GM12878 (cell line): Measurements from ENCODE around the gene CDC16. TPM values are rescaled to one million over a fixed set of nuclear protein-coding genes. Genes with fewer than 3 reads are reported as not detected.

Source experiments
- ATF2 ChIP-seq: IDR thresholded peaks from 2 replicates; pipeline ENCODE4 v1.6.1; 2012; ENCODE audit warnings: low read length, inconsistent platforms
- ATF7 ChIP-seq: fragments of 450-650 bp; IDR thresholded peaks from 2 replicates; pipeline ENCODE4 v1.6.1; 2016; ENCODE audit warnings: low read depth, mild to moderate bottlenecking
- BACH1 ChIP-seq: fragments of 450-650 bp; IDR thresholded peaks from 2 replicates; pipeline ENCODE4 v1.6.1; 2017; ENCODE audit warnings: mild to moderate bottlenecking, borderline replicate concordance
- BCL3 ChIP-seq: IDR thresholded peaks from 2 replicates; pipeline ENCODE4 v1.6.1; 2011; ENCODE audit warnings: borderline replicate concordance, low read depth, mild to moderate bottlenecking, moderate library complexity, low read length; ENCODE audit not compliant: insufficient read depth, poor library complexity, severe bottlenecking
- CBX5 ChIP-seq: sonication (generic); IDR thresholded peaks from 2 replicates; pipeline ENCODE4 v1.6.1; 2016; ENCODE audit warnings: low read depth, moderate library complexity, mild to moderate bottlenecking, inconsistent platforms
- CHD2 ChIP-seq: IDR thresholded peaks from 2 replicates; pipeline ENCODE4 v1.6.1; 2011; ENCODE audit warnings: low read depth, low read length, improper control_type of control experiment, borderline replicate concordance
- E2F4 ChIP-seq: IDR thresholded peaks from 2 replicates; pipeline ENCODE4 v1.6.1; 2012; ENCODE audit warnings: low read depth, low read length, improper control_type of control experiment
- IRF4 ChIP-seq: IDR thresholded peaks from 2 replicates; pipeline ENCODE4 v1.6.1; 2011; ENCODE audit warnings: low read depth, low read length
- LARP7 ChIP-seq: fragments of 450-650 bp; IDR thresholded peaks from 2 replicates; pipeline ENCODE4 v1.6.1; 2017; ENCODE audit warnings: mild to moderate bottlenecking
- MAX ChIP-seq: IDR thresholded peaks from 2 replicates; pipeline ENCODE4 v1.6.1; 2012; ENCODE audit warnings: low read depth, low read length, improper control_type of control experiment
- POLR2AphosphoS5 ChIP-seq: IDR thresholded peaks from 2 replicates; pipeline ENCODE4 v1.6.1; 2011; ENCODE audit warnings: mild to moderate bottlenecking, low read length, inconsistent platforms
- RAD51 ChIP-seq: fragments of 450-650 bp; IDR thresholded peaks from 2 replicates; pipeline ENCODE4 v1.6.1; 2016; ENCODE audit warnings: moderate library complexity, mild to moderate bottlenecking, inconsistent platforms
- TARDBP ChIP-seq: IDR thresholded peaks from 2 replicates; pipeline ENCODE4 v1.6.1; 2016; ENCODE audit warnings: borderline replicate concordance
- ZNF592 ChIP-seq: fragments of 450-650 bp; IDR thresholded peaks from 2 replicates; pipeline ENCODE4 v1.6.1; 2017; ENCODE audit warnings: mild to moderate bottlenecking, moderate library complexity
- ZSCAN29 ChIP-seq: fragments of 450-650 bp; IDR thresholded peaks from 2 replicates; pipeline ENCODE4 v1.6.1; 2017; ENCODE audit warnings: mild to moderate bottlenecking, moderate library complexity
- polyA plus RNA-seq, 11 experiments: library from polyadenylated mRNA; depleted of rRNA in 4 of 11; unstranded in 6 of 11; stranded (reverse) in 5 of 11; fragments of >200 nt; fragmentation: Nextera tagmentation in 4 of 11; fragmentation: Illumina TruSeq in 1 of 11; extraction: Ambion mirVana in 4 of 11; extraction: Trizol in 1 of 11; gene quantifications; 1 replicate in 1 of 11; 2 replicates in 10 of 11; pipeline versions ENCODE4 v1.2.1 to v1.2.3, GENCODE V29; 2011 to 2016; ENCODE audit warnings: inconsistent platforms in 2 of 11, missing spikeins in 2 of 11, low read depth in 1 of 11
- total RNA-seq, 4 experiments: library from RNA; depleted of rRNA in 3 of 4; stranded (reverse); fragments of >200 nt in 3 of 4; fragmentation: Illumina TruSeq in 1 of 4; extraction: Trizol in 1 of 4; gene quantifications; 2 replicates each; pipeline versions ENCODE4 v1.2.1 to v1.2.3, GENCODE V29; 2013 to 2021
- TF ChIP-seq, protein P1 (sequence below): fragments of 450-650 bp; IDR thresholded peaks from 2 replicates; pipeline ENCODE4 v1.6.1; 2017; ENCODE audit warnings: antibody characterized with exemption, mild to moderate bottlenecking, moderate library complexity
- TF ChIP-seq, protein P2 (sequence below): fragments of 450-650 bp; IDR thresholded peaks from 2 replicates; pipeline ENCODE4 v1.6.1; 2017; ENCODE audit warnings: borderline replicate concordance

CDC16 gene
- total and polyA plus RNA-seq, 10 of the 15 experiments (the other 5 are each of a cell fraction or from before 2014, with no cell fraction given) = 15.4 to 92.9 (median 31.4) TPM

DNA sequence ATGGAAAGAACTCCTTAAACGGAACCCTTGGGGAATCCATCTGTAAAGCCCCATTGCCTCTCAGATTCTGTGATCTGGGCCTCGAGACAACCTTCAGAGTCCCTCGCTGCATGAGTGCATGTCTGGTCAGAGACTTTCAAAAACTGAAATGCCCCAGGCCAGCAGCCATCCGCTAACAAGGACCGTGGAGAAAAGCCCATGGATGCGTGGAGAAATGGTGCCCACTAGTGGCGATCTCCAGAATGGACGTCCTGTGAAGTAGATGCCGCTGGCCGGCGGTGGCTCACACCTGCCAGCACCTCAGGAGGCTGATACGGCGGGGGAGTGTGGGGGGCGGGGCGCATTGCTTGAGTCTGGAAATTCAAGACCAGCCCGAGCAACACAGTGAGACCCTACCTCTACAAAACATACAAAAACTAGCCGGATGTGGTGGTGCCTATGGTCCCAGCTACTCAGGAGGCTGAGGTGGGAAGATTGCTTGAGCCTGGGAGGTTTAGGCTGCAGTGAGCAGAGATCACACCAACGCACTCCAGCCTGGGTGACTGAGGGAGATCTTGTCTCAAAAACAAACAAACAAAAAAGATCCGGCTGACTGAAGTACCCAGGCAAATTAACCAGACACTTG lies 7.9 kb upstream of the CDC16 start (continued):
- peak; percentile 34; the same call in 1 of the 2 replicates for TF ChIP-seq MAX
- no peak for TF ChIP-seq ATF7
- TF ChIP-seq ZSCAN29 = no peak
- TF ChIP-seq E2F4 = no peak
- peak; percentile 47; the same call in 1 of the 2 replicates for TF ChIP-seq IRF4
- TF ChIP-seq TARDBP = no peak
- TF ChIP-seq CBX5 = no peak
- no peak for TF ChIP-seq POLR2AphosphoS5
- no peak for TF ChIP-seq RAD51
- TF ChIP-seq, protein P1, sequence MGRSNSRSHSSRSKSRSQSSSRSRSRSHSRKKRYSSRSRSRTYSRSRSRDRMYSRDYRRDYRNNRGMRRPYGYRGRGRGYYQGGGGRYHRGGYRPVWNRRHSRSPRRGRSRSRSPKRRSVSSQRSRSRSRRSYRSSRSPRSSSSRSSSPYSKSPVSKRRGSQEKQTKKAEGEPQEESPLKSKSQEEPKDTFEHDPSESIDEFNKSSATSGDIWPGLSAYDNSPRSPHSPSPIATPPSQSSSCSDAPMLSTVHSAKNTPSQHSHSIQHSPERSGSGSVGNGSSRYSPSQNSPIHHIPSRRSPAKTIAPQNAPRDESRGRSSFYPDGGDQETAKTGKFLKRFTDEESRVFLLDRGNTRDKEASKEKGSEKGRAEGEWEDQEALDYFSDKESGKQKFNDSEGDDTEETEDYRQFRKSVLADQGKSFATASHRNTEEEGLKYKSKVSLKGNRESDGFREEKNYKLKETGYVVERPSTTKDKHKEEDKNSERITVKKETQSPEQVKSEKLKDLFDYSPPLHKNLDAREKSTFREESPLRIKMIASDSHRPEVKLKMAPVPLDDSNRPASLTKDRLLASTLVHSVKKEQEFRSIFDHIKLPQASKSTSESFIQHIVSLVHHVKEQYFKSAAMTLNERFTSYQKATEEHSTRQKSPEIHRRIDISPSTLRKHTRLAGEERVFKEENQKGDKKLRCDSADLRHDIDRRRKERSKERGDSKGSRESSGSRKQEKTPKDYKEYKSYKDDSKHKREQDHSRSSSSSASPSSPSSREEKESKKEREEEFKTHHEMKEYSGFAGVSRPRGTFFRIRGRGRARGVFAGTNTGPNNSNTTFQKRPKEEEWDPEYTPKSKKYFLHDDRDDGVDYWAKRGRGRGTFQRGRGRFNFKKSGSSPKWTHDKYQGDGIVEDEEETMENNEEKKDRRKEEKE = no peak
- TF ChIP-seq BCL3 = no peak
- no peak for TF ChIP-seq ATF2
- no peak for TF ChIP-seq LARP7
- TF ChIP-seq, protein P2, sequence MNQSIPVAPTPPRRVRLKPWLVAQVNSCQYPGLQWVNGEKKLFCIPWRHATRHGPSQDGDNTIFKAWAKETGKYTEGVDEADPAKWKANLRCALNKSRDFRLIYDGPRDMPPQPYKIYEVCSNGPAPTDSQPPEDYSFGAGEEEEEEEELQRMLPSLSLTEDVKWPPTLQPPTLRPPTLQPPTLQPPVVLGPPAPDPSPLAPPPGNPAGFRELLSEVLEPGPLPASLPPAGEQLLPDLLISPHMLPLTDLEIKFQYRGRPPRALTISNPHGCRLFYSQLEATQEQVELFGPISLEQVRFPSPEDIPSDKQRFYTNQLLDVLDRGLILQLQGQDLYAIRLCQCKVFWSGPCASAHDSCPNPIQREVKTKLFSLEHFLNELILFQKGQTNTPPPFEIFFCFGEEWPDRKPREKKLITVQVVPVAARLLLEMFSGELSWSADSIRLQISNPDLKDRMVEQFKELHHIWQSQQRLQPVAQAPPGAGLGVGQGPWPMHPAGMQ = no peak
- TF ChIP-seq BACH1 = no peak
- TF ChIP-seq ZNF592 = 0 out of 2 replicates have a peak, but pooled peaks have one; percentile 10
- TF ChIP-seq CHD2 = no peak
